CD14-positive monocyte (primary cell): ENCODE results near the gene INSL4. TPM values are rescaled to one million over a fixed set of nuclear protein-coding genes. Genes with fewer than 3 reads are reported as not detected.

ENCODE experiments used
- DNase-seq, 3 donors: peaks; one replicate each; pipeline ENCODE4 v3.0.0-alpha.2; 2011 to 2022
- H2AFZ ChIP-seq: 2 replicates; pipeline ENCODE4 v1.6.0; 2012; ENCODE audit warnings: mild to moderate bottlenecking, low read depth, low read length, inconsistent platforms; ENCODE audit not compliant: insufficient read depth, poor library complexity, severe bottlenecking
- H3K27ac ChIP-seq, 2 donors: 1 replicate in 1 of 2; 2 replicates in 1 of 2; pipeline ENCODE4 v1.5.1; 2012 to 2013; ENCODE audit warnings: low read length in 2 of 2, control low read depth in 1 of 2, inconsistent platforms in 1 of 2, low read depth in 1 of 2, mild to moderate bottlenecking in 1 of 2
- H3K27me3 ChIP-seq, 2 donors: one replicate each; pipeline versions ENCODE4 v1.6.0 to v1.6.1; 2011 to 2013; ENCODE audit warnings: low read length in 2 of 2; ENCODE audit not compliant: control insufficient read depth in 2 of 2, insufficient read depth in 2 of 2
- H3K36me3 ChIP-seq, 2 donors: replicated peaks in 1 of 2; 1 replicate in 1 of 2; 2 replicates in 1 of 2; pipeline versions ENCODE4 v1.5.1 to v1.6.1; 2012 to 2013; ENCODE audit warnings: low read length in 2 of 2, control low read depth in 1 of 2, inconsistent platforms in 1 of 2, mild to moderate bottlenecking in 1 of 2; ENCODE audit not compliant: insufficient read depth in 2 of 2, control insufficient read depth in 1 of 2
- H3K4me1 ChIP-seq, 2 donors: 1 replicate in 1 of 2; 2 replicates in 1 of 2; pipeline versions ENCODE4 v1.5.1 to v1.6.1; 2012 to 2013; ENCODE audit warnings: low read length in 2 of 2, control low read depth in 1 of 2, inconsistent platforms in 1 of 2, mild to moderate bottlenecking in 1 of 2, moderate library complexity in 1 of 2; ENCODE audit not compliant: insufficient read depth in 2 of 2, control insufficient read depth in 1 of 2
- H3K4me2 ChIP-seq: replicated peaks from 2 replicates; pipeline ENCODE3; 2012; ENCODE audit warnings: low read length, moderate library complexity, mild to moderate bottlenecking; ENCODE audit not compliant: poor library complexity, severe bottlenecking; ENCODE audit errors: extremely low read depth
- H3K4me3 ChIP-seq, 3 experiments: fragments of 200-600 bp in 1 of 3; sonication (generic) in 1 of 3; replicated peaks in 1 of 3; 1 replicate in 2 of 3; 2 replicates in 1 of 3; pipeline ENCODE4 v1.5.1; 2011 to 2013; ENCODE audit warnings: low read length in 3 of 3, mild to moderate bottlenecking in 3 of 3, control low read depth in 2 of 3, low read depth in 2 of 3, inconsistent platforms in 1 of 3, moderate library complexity in 1 of 3
- H3K79me2 ChIP-seq: 2 replicates; pipeline ENCODE4 v1.6.0; 2012; ENCODE audit warnings: mild to moderate bottlenecking, control low read depth, inconsistent platforms, low read length, moderate library complexity; ENCODE audit not compliant: insufficient read depth
- H3K9ac ChIP-seq: 2 replicates; pipeline ENCODE4 v1.6.0; 2017; ENCODE audit warnings: low read length, mild to moderate bottlenecking; ENCODE audit not compliant: insufficient read depth, poor library complexity, severe bottlenecking
- H3K9me3 ChIP-seq, 2 donors: replicated peaks in 1 of 2; 1 replicate in 1 of 2; 2 replicates in 1 of 2; pipeline versions ENCODE4 v1.5.1 to v1.6.1; 2012 to 2013; ENCODE audit warnings: low read length in 2 of 2, control low read depth in 1 of 2; ENCODE audit not compliant: control insufficient read depth in 1 of 2, insufficient read depth in 1 of 2
- H4K20me1 ChIP-seq: 2 replicates; pipeline ENCODE4 v1.6.0; 2012; ENCODE audit warnings: mild to moderate bottlenecking, low read length, control low read depth, moderate library complexity; ENCODE audit not compliant: insufficient read depth
- H3K27ac Mint-ChIP-seq, 7 donors: one replicate each; pipeline ENCODE4 v1.8.0; 2020; ENCODE audit warnings: mild to moderate bottlenecking in 7 of 7, mixed read lengths in 7 of 7, moderate library complexity in 6 of 7, inconsistent platforms in 2 of 7
- H3K27me3 Mint-ChIP-seq, 3 donors: one replicate each; pipeline ENCODE4 v1.8.0; 2021 to 2022; ENCODE audit warnings: low read depth in 3 of 3, mild to moderate bottlenecking in 3 of 3, mixed read lengths in 3 of 3, moderate library complexity in 3 of 3, inconsistent platforms in 1 of 3
- H3K36me3 Mint-ChIP-seq, 2 donors: one replicate each; pipeline ENCODE4 v1.8.0; 2020; ENCODE audit warnings: mixed read lengths in 2 of 2, inconsistent platforms in 1 of 2, mild to moderate bottlenecking in 1 of 2
- H3K4me1 Mint-ChIP-seq: one replicate; pipeline ENCODE4 v1.8.0; 2020; ENCODE audit warnings: mild to moderate bottlenecking, mixed read lengths
- H3K4me3 Mint-ChIP-seq, 2 donors: one replicate each; pipeline ENCODE4 v1.8.0; 2020; ENCODE audit warnings: mild to moderate bottlenecking in 2 of 2, mixed read lengths in 2 of 2, moderate library complexity in 1 of 2
- H3K9me3 Mint-ChIP-seq, 7 donors: one replicate each; pipeline ENCODE4 v1.8.0; 2020 to 2022; ENCODE audit warnings: mixed read lengths in 7 of 7, mild to moderate bottlenecking in 6 of 7, moderate library complexity in 6 of 7, inconsistent platforms in 2 of 7
- CTCF ChIP-seq: fragments of 200-600 bp; IDR thresholded peaks from one replicate; pipeline ENCODE4 v1.8.0; 2022; ENCODE audit warnings: antibody characterized with exemption, mild to moderate bottlenecking
- WGBS: methylation state at CpG from one replicate; pipeline ENCODE4 v1.1.5; 2013; ENCODE audit warnings: missing lambda C conversion rate; ENCODE audit not compliant: insufficient coverage; 5-methylcytosine and 5-hydroxymethylcytosine counted together
- intact Hi-C, 2 donors: fragments of 100-400 bp; cut with micrococcal nuclease; formaldehyde crosslinking; loops; one replicate each; pipeline versions ENCODE4 v1.15.0 to v1.15.1; 2023
- polyA plus RNA-seq, 3 donors: library from polyadenylated mRNA; depleted of rRNA in 1 of 3; unstranded in 2 of 3; stranded (reverse) in 1 of 3; fragments of 300-500 nt in 2 of 3; fragments of >200 nt in 1 of 3; fragmentation: Illumina TruSeq in 2 of 3; gene quantifications; 1 replicate in 2 of 3; 2 replicates in 1 of 3; pipeline ENCODE4 v1.2.3, GENCODE V29; 2012 to 2021

The INSL4 gene
- polyA plus RNA-seq, 3 donors, result not detected

- Mint-ChIP-seq H3K9me3 (peaks cover 4 to 8% (median 5%) of the 10 kb centered on the region in 7 donors), H3K4me3 (no peak within 1 kb of the TSS), H3K27me3 (peaks cover 0 to 4% (median 0%) of the 10 kb centered on the region in 3 donors), H3K36me3 (no peaks in the 10 kb centered on the region), H3K4me1 (no peaks in the 10 kb centered on the region), H3K27ac (no peak within 1 kb of the TSS)
- H3K36me3 ChIP-seq, result no peaks in the 10 kb centered on the region
- H2AFZ ChIP-seq, result no peak within 1 kb of the TSS
- no peak for DNase-seq
- WGBS, result 95% methylated on average over 43 of the region's 44 CpGs
- no peak for TF ChIP-seq CTCF
- H3K79me2 ChIP-seq, result no peaks in the 10 kb centered on the region
- H3K9ac ChIP-seq, result no peak within 1 kb of the TSS
- intact Hi-C loops, result loop anchor here (5.0 to 10.0 kb wide), 2 partner anchors 407 to 409 kb away; no protein-coding TSS in a partner anchor
- H4K20me1 ChIP-seq, result no peaks in the 10 kb centered on the region
- no peaks in the 10 kb centered on the region for H3K27me3 ChIP-seq
- no peak within 1 kb of the TSS for H3K27ac ChIP-seq
- no peaks in the 10 kb centered on the region for H3K4me1 ChIP-seq
- peaks cover 3 to 5% of the 10 kb centered on the region in 2 donors for H3K9me3 ChIP-seq
- no peak within 1 kb of the TSS for H3K4me3 ChIP-seq
- H3K4me2 ChIP-seq, result no peak within 1 kb of the TSS
These were observed 45.9 kb upstream of the INSL4 start, which contains the start of gene INSL6 for GRCh38 chr9:5185220-5185840. Gene INSL6, minus strand, starts transcription at chr9:5185639. Its CDS starts 37 bp downstream, at chr9:5185602.

GRCh38 chr9:5186416-5187169, 44.6 kb upstream of the INSL4 start:
- H3K36me3 Mint-ChIP-seq, result no peaks in the 10 kb centered on the region
- Histone ChIP-seq H3K36me3 (no peaks in the 10 kb centered on the region), H3K9me3 (no peaks in the 10 kb centered on the region), H2AFZ (no peak overlapping the region), H3K27ac (no peak overlapping the region), H3K9ac (no peak overlapping the region), H4K20me1 (no peaks in the 10 kb centered on the region), H3K79me2 (no peaks in the 10 kb centered on the region), H3K4me2 (no peak overlapping the region), H3K27me3 (no peaks in the 10 kb centered on the region), H3K4me1 (no peaks in the 10 kb centered on the region), H3K4me3 (no peak overlapping the region)
- H3K27me3 Mint-ChIP-seq, result peaks cover 0 to 4% (median 0%) of the 10 kb centered on the region in 3 donors
- no peak overlapping the region for H3K27ac Mint-ChIP-seq
- peak; percentile 64 for TF ChIP-seq CTCF
- DNase-seq, result peak; percentile 0 to 31 (median 14)
- no peak overlapping the region for H3K4me3 Mint-ChIP-seq
- peaks cover 0 to 2% (median 0%) of the 10 kb centered on the region in 7 donors for H3K9me3 Mint-ChIP-seq
- 50% methylated on average over 3 of the region's 8 CpGs for WGBS
- no peaks in the 10 kb centered on the region for H3K4me1 Mint-ChIP-seq
- intact Hi-C loops, result loop anchor here (5.0 to 10.0 kb wide), 2 partner anchors 406 to 408 kb away; no protein-coding TSS in a partner anchor
